HCT116 (cell line): ENCODE measurements around the gene FGL2. TPM values are rescaled to one million over a fixed set of nuclear protein-coding genes. Genes with fewer than 3 reads are reported as not detected.

Experiments used
- ATAC-seq: fragments of 200-7000 bp; cut with Tn5 transposase; 2 replicates; pipeline ENCODE4 v1.9.1; 2020; ENCODE audit warnings: mild to moderate bottlenecking, moderate library complexity
- BruUV-seq: library from RNA; stranded (reverse); fragments of 400-500 nt; replicated peaks from 2 replicates; lab custom pipeline; 2021; lab: Mats Ljungman, UMichigan
- CTCF ChIA-PET: fragments of 300-600 bp; sonication (Branson Sonifier 250); formaldehyde crosslinking; loops from one replicate; lab custom pipeline; 2021; ENCODE audit warnings: antibody characterized with exemption; lab: Charles Lee
- POLR2A ChIA-PET: fragments of 300-600, 350-600 bp; sonication (Branson Sonifier 250); formaldehyde crosslinking; loops from one replicate; lab custom pipeline; 2021; ENCODE audit warnings: antibody characterized with exemption; lab: Charles Lee
- RAD21 ChIA-PET, 2 experiments: fragments of 300-600 bp; sonication (Branson Sonifier 250); formaldehyde crosslinking; loops; one replicate each; lab custom pipeline; 2023; ENCODE audit warnings: low total read pairs in 2 of 2; ENCODE audit not compliant: uncharacterized antibody in 2 of 2, unreplicated experiment in 2 of 2, low non-redundant PET in 1 of 2; lab: Charles Lee
- DNase-seq: peaks from one replicate; pipeline ENCODE4 v3.0.0-alpha.2; 2010; ENCODE audit warnings: low read depth, low spot score
- H2AFZ ChIP-seq: fragments of 200-600 bp; shearing (Covaris generic), sonication (generic); 2 replicates; pipeline ENCODE4 v1.6.1; 2017; ENCODE audit warnings: low read depth, mixed run types, mixed read lengths, antibody characterized with exemption, low read length; ENCODE audit not compliant: poor library complexity, severe bottlenecking
- H3K27ac ChIP-seq: 2 replicates; pipeline ENCODE4 v1.5.1; 2012; ENCODE audit warnings: low read depth, low read length
- H3K27me3 ChIP-seq: fragments of 200-600 bp; sonication (generic); 2 replicates; pipeline ENCODE4 v1.6.1; 2016; ENCODE audit warnings: mixed run types, low read length, mixed read lengths; ENCODE audit not compliant: insufficient read depth
- H3K36me3 ChIP-seq, 2 experiments: fragments of 200-500 bp in 1 of 2; fragments of 200-600 bp in 1 of 2; sonication (Bioruptor generic) in 1 of 2; sonication (generic) in 1 of 2; 2 replicates each; pipeline versions ENCODE4 v1.5.1 to v1.6.1; 2014 to 2016; ENCODE audit warnings: low read length in 2 of 2, inconsistent platforms in 1 of 2, mixed read lengths in 1 of 2, mixed run types in 1 of 2; ENCODE audit not compliant: insufficient read depth in 2 of 2, control insufficient read depth in 1 of 2
- H3K4me1 ChIP-seq, 2 experiments: fragments of 200-600 bp in 1 of 2; sonication (generic) in 1 of 2; 2 replicates each; pipeline versions ENCODE4 v1.5.1 to v1.6.1; 2012 to 2017; ENCODE audit warnings: low read length in 2 of 2, inconsistent platforms in 1 of 2, mild to moderate bottlenecking in 1 of 2, mixed read lengths in 1 of 2, mixed run types in 1 of 2, moderate library complexity in 1 of 2; ENCODE audit not compliant: insufficient read depth in 2 of 2, control insufficient read depth in 1 of 2
- H3K4me2 ChIP-seq: fragments of 200-600 bp; sonication (generic); 2 replicates; pipeline ENCODE4 v1.6.1; 2017; ENCODE audit warnings: mixed run types, low read length, mixed read lengths
- H3K4me3 ChIP-seq, 2 experiments: fragments of 200-600 bp in 1 of 2; sonication (generic) in 1 of 2; replicated peaks in 1 of 2; 2 replicates each; pipeline ENCODE4 v1.5.1; 2011 to 2016; ENCODE audit warnings: low read length in 2 of 2, control low read depth in 1 of 2, low read depth in 1 of 2, mild to moderate bottlenecking in 1 of 2, mixed read lengths in 1 of 2, mixed run types in 1 of 2
- H3K79me2 ChIP-seq: fragments of 200-600 bp; sonication (generic); 2 replicates; pipeline ENCODE4 v1.6.1; 2017; ENCODE audit warnings: mild to moderate bottlenecking, mixed run types, low read length, moderate library complexity, mixed read lengths; ENCODE audit not compliant: insufficient read depth
- H3K9ac ChIP-seq: fragments of 200-600 bp; sonication (generic); 2 replicates; pipeline ENCODE4 v1.6.1; 2016; ENCODE audit warnings: low read length, mixed read lengths
- H3K9me2 ChIP-seq: fragments of 200-600 bp; sonication (generic), shearing (Covaris generic); 2 replicates; pipeline ENCODE4 v1.6.1; 2017; ENCODE audit warnings: mixed run types, mild to moderate bottlenecking, moderate library complexity; ENCODE audit not compliant: insufficient read depth
- H3K9me3 ChIP-seq, 2 experiments: fragments of 200-500 bp in 1 of 2; fragments of 200-600 bp in 1 of 2; sonication (Bioruptor generic) in 1 of 2; sonication (generic) in 1 of 2; 2 replicates each; pipeline ENCODE4 v1.6.1; 2014 to 2017; ENCODE audit warnings: low read length in 2 of 2, mixed read lengths in 2 of 2, inconsistent platforms in 1 of 2, low read depth in 1 of 2, mild to moderate bottlenecking in 1 of 2, mixed run types in 1 of 2, moderate library complexity in 1 of 2; ENCODE audit not compliant: control insufficient read depth in 1 of 2, insufficient read depth in 1 of 2
- H4K20me1 ChIP-seq: fragments of 200-600 bp; sonication (generic), shearing (Covaris generic); 2 replicates; pipeline ENCODE4 v1.6.1; 2017; ENCODE audit warnings: mixed run types, mild to moderate bottlenecking, moderate library complexity; ENCODE audit not compliant: insufficient read depth
- CEBPB ChIP-seq: IDR thresholded peaks from 2 replicates; pipeline ENCODE4 v1.6.1; 2012; ENCODE audit warnings: low read depth
- POLR2A ChIP-seq: IDR thresholded peaks from 2 replicates; pipeline ENCODE4 v1.7.0; 2011; ENCODE audit warnings: borderline replicate concordance; ENCODE audit not compliant: insufficient read depth, insufficient read length; ENCODE audit errors: extremely low read depth
- RAD21 ChIP-seq: IDR thresholded peaks from 2 replicates; pipeline ENCODE4 v1.6.1; 2012; ENCODE audit warnings: low read depth, mild to moderate bottlenecking
- SIN3A ChIP-seq: IDR thresholded peaks from 2 replicates; pipeline ENCODE4 v1.6.1; 2012; ENCODE audit warnings: low read depth
- ZBTB33 ChIP-seq: IDR thresholded peaks from 2 replicates; pipeline ENCODE4 v1.6.1; 2011; ENCODE audit warnings: mild to moderate bottlenecking, low read length, moderate library complexity; ENCODE audit not compliant: insufficient replicate concordance; ENCODE audit errors: extremely low read depth
- ZNF274 ChIP-seq: fragments of 200-500 bp; sonication (Bioruptor generic); IDR thresholded peaks from 2 replicates; pipeline ENCODE4 v1.6.1; 2014; ENCODE audit warnings: mild to moderate bottlenecking, low read depth, low read length, inconsistent platforms
- intact Hi-C: fragments of 100-400 bp; cut with micrococcal nuclease; formaldehyde crosslinking; loops from 2 replicates; pipeline ENCODE4 v1.10.0; 2022
- total RNA-seq: library from RNA; stranded (reverse); gene quantifications from one replicate; pipeline ENCODE4 v1.2.1, GENCODE V29; 2021; ENCODE audit not compliant: unreplicated experiment
- TF ChIP-seq, protein P1 (sequence below), 3 experiments: fragments of 200-600 bp in 1 of 3; sonication (generic) in 1 of 3; IDR thresholded peaks in 2 of 3; conservative IDR thresholded peaks in 1 of 3; 2 replicates each; pipeline ENCODE4 v1.5.1; 2012 to 2017; ENCODE audit warnings: low read depth in 2 of 3, low read length in 2 of 3, antibody characterized with exemption in 1 of 3, borderline replicate concordance in 1 of 3, control low read depth in 1 of 3, mild to moderate bottlenecking in 1 of 3, mixed read lengths in 1 of 3, mixed run types in 1 of 3, moderate library complexity in 1 of 3; ENCODE audit not compliant: insufficient read depth in 1 of 3

FGL2 gene
- total RNA-seq, 1 experiment from 2014 or later = not detected

DNA sequence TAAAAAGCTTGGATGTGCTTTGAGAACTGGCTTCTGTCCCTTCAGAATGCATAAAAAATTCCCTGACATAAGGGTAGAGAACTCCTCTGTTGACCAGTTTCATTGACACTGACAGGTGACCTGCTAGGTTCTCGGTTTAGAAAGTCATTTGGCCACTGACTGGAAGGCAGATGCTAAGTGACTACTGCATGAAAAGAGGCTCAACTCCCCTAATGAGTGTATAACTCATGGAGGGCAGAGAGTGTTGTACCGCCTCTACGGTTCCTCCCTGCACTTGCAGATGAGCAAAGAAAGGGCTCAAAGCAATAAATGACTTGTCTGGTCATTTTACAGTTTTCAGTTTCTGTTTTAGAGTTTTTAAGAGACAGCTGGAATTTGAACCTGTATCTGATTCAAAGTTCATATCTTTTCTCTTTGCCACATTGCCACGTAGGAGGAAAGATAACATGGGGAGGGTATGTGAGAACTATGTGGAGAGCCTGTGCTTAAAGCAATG lies 2.9 kb upstream of the FGL2 start:
- Histone ChIP-seq H4K20me1 (no peaks in the 10 kb centered on the region), H3K9me2 (no peaks in the 10 kb centered on the region)
- RAD21 ChIA-PET = no interaction called here
- TF ChIP-seq CEBPB (no peak), SIN3A (no peak), ZNF274 (no peak), ZBTB33 (no peak), RAD21 (no peak), POLR2A (no peak)
- TF ChIP-seq, protein P1, sequence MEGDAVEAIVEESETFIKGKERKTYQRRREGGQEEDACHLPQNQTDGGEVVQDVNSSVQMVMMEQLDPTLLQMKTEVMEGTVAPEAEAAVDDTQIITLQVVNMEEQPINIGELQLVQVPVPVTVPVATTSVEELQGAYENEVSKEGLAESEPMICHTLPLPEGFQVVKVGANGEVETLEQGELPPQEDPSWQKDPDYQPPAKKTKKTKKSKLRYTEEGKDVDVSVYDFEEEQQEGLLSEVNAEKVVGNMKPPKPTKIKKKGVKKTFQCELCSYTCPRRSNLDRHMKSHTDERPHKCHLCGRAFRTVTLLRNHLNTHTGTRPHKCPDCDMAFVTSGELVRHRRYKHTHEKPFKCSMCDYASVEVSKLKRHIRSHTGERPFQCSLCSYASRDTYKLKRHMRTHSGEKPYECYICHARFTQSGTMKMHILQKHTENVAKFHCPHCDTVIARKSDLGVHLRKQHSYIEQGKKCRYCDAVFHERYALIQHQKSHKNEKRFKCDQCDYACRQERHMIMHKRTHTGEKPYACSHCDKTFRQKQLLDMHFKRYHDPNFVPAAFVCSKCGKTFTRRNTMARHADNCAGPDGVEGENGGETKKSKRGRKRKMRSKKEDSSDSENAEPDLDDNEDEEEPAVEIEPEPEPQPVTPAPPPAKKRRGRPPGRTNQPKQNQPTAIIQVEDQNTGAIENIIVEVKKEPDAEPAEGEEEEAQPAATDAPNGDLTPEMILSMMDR (IDR thresholded peaks at IDR 0.05 in 2 of 3, conservative IDR thresholded peaks at IDR 0.05 in 1 of 3; ENCODE audit: borderline replicate concordance in 1 of 3, insufficient read depth in 1 of 3, low read depth in 2 of 3, low read length in 2 of 3) = no peak
- TF ChIP-seq, all 23 proteins: peak for 0
- Histone ChIP-seq H2AFZ (no peak overlapping the region), H3K4me1 (no peaks in the 10 kb centered on the region), H3K9ac (no peak overlapping the region), H3K9me3 (no peaks in the 10 kb centered on the region), H3K27me3 (no peaks in the 10 kb centered on the region), H3K4me2 (no peak overlapping the region), H3K27ac (no peak overlapping the region), H3K4me3 (no peak overlapping the region), H3K36me3 (no peaks in the 10 kb centered on the region), H3K79me2 (no peaks in the 10 kb centered on the region)
- intact Hi-C loops = no loop called here
- no peak for DNase-seq
- ATAC-seq = no peak
- CTCF ChIA-PET = no interaction called here
- POLR2A ChIA-PET = no interaction called here
- no TSS peak for BruUV-seq
